H1 (cell line): Measurements from ENCODE around the gene MFAP5. TPM values are rescaled to one million over a fixed set of nuclear protein-coding genes. Genes with fewer than 3 reads are reported as not detected.

Experiments
- CTCF ChIA-PET: fragments of 300-600 bp; sonication (Branson Sonifier 250); formaldehyde crosslinking; loops from one replicate; lab custom pipeline; 2021; ENCODE audit not compliant: partially characterized antibody; lab: Charles Lee
- POLR2A ChIA-PET: fragments of 300-600 bp; sonication (Branson Sonifier 250); formaldehyde crosslinking; loops from one replicate; lab custom pipeline; 2021; ENCODE audit warnings: inconsistent platforms; ENCODE audit not compliant: partially characterized antibody; lab: Charles Lee
- DNase-seq, 2 experiments: peaks; one replicate each; pipeline versions ENCODE4 v3.0.0 to v3.0.0-alpha.2; 2010 to 2022; ENCODE audit warnings: low spot score in 2 of 2, low read depth in 1 of 2, mixed read lengths in 1 of 2
- FAIRE-seq: peaks from 2 replicates; lab custom pipeline; 2011; peaks lifted over from hg19 to GRCh38; lab: Jason Lieb, UNC
- H2AFZ ChIP-seq: 2 replicates; pipeline ENCODE4 v1.8.1; 2012; ENCODE audit warnings: low read length, inconsistent platforms
- H2AK5ac ChIP-seq: 2 replicates; pipeline ENCODE4 v1.6.1; 2013; ENCODE audit warnings: low read depth, low read length
- H2BK120ac ChIP-seq: replicated peaks from 2 replicates; pipeline ENCODE3; 2013; ENCODE audit warnings: low read depth, low read length, inconsistent platforms
- H2BK12ac ChIP-seq: 2 replicates; pipeline ENCODE4 v1.6.1; 2013; ENCODE audit warnings: low read depth, low read length
- H2BK15ac ChIP-seq: 2 replicates; pipeline ENCODE4 v1.6.1; 2013; ENCODE audit warnings: low read length
- H2BK20ac ChIP-seq: 2 replicates; pipeline ENCODE4 v1.6.1; 2013; ENCODE audit warnings: low read length
- H2BK5ac ChIP-seq: 2 replicates; pipeline ENCODE4 v1.6.1; 2013; ENCODE audit warnings: low read depth, low read length
- H3K14ac ChIP-seq: 2 replicates; pipeline ENCODE4 v1.6.1; 2013; ENCODE audit warnings: inconsistent platforms; ENCODE audit not compliant: insufficient read length
- H3K18ac ChIP-seq: 2 replicates; pipeline ENCODE4 v1.6.1; 2013; ENCODE audit warnings: low read length; ENCODE audit errors: extremely low read depth
- H3K23ac ChIP-seq: 2 replicates; pipeline ENCODE4 v1.6.1; 2013; ENCODE audit warnings: inconsistent platforms; ENCODE audit not compliant: insufficient read length
- H3K23me2 ChIP-seq: 2 replicates; pipeline ENCODE4 v1.6.1; 2013; ENCODE audit warnings: low read depth, low read length
- H3K27ac ChIP-seq: 2 replicates; pipeline ENCODE4 v1.6.1; 2011; ENCODE audit warnings: low read depth, low read length, inconsistent platforms
- H3K27me3 ChIP-seq, 4 experiments: replicated peaks in 1 of 4; 1 replicate in 1 of 4; 2 replicates in 3 of 4; pipeline versions ENCODE4 v1.6.1 to v1.8.1; 2011 to 2013; ENCODE audit warnings: low read length in 3 of 4, mild to moderate bottlenecking in 3 of 4, inconsistent platforms in 2 of 4, mixed read lengths in 2 of 4, moderate library complexity in 1 of 4; ENCODE audit not compliant: control insufficient read depth in 3 of 4, insufficient read depth in 3 of 4; ENCODE audit errors: extremely low read depth in 1 of 4
- H3K36me3 ChIP-seq, 4 experiments: 2 replicates each; pipeline versions ENCODE4 v1.6.1 to v1.8.1; 2011 to 2013; ENCODE audit warnings: mild to moderate bottlenecking in 4 of 4, low read length in 3 of 4, moderate library complexity in 2 of 4, control low read depth in 1 of 4, inconsistent platforms in 1 of 4; ENCODE audit not compliant: insufficient read depth in 4 of 4, control insufficient read depth in 2 of 4
- H3K4ac ChIP-seq: replicated peaks from 2 replicates; pipeline ENCODE3; 2013; ENCODE audit warnings: low read length, low read depth, mixed read lengths, inconsistent platforms; ENCODE audit not compliant: insufficient read length
- H3K4me1 ChIP-seq, 4 experiments: replicated peaks in 1 of 4; 1 replicate in 1 of 4; 2 replicates in 3 of 4; pipeline versions ENCODE4 v1.6.1 to v1.8.1; 2011 to 2013; ENCODE audit warnings: low read length in 3 of 4, inconsistent platforms in 2 of 4, mixed read lengths in 1 of 4; ENCODE audit not compliant: insufficient read depth in 4 of 4, control insufficient read depth in 3 of 4
- H3K4me2 ChIP-seq, 2 experiments: 2 replicates each; pipeline versions ENCODE4 v1.6.1 to v1.8.1; 2011 to 2013; ENCODE audit warnings: low read depth in 2 of 2, low read length in 2 of 2, control low read depth in 1 of 2, inconsistent platforms in 1 of 2, mild to moderate bottlenecking in 1 of 2; ENCODE audit not compliant: insufficient read depth in 1 of 2
- H3K4me3 ChIP-seq, 4 experiments: fragments of 200-600, 300-600 bp in 1 of 4; sonication (generic), shearing (Covaris generic), sonication (Bioruptor Twin) in 1 of 4; 2 replicates each; pipeline versions ENCODE4 v1.5.1 to v1.8.1; 2011 to 2016; ENCODE audit warnings: low read length in 4 of 4, low read depth in 3 of 4, control low read depth in 2 of 4, inconsistent platforms in 2 of 4, mild to moderate bottlenecking in 2 of 4, mixed read lengths in 1 of 4, moderate library complexity in 1 of 4; ENCODE audit not compliant: insufficient read depth in 2 of 4; ENCODE audit errors: extremely low read depth in 1 of 4
- H3K56ac ChIP-seq: replicated peaks from 2 replicates; pipeline ENCODE3; 2013; ENCODE audit warnings: low read depth, mild to moderate bottlenecking, mixed read lengths, low read length, inconsistent platforms; ENCODE audit not compliant: insufficient read length
- H3K79me1 ChIP-seq: 2 replicates; pipeline ENCODE4 v1.6.1; 2013; ENCODE audit warnings: low read depth, low read length, control low read depth
- H3K79me2 ChIP-seq, 2 experiments: 2 replicates each; pipeline versions ENCODE4 v1.6.1 to v1.8.1; 2012 to 2013; ENCODE audit warnings: low read length in 2 of 2, mild to moderate bottlenecking in 2 of 2, inconsistent platforms in 1 of 2; ENCODE audit not compliant: insufficient read depth in 2 of 2, control insufficient read depth in 1 of 2
- H3K9ac ChIP-seq, 4 experiments: replicated peaks in 1 of 4; 1 replicate in 1 of 4; 2 replicates in 3 of 4; pipeline versions ENCODE4 v1.6.1 to v1.8.1; 2011 to 2013; ENCODE audit warnings: low read depth in 3 of 4, low read length in 3 of 4, control low read depth in 2 of 4, mild to moderate bottlenecking in 2 of 4, moderate library complexity in 2 of 4, inconsistent platforms in 1 of 4; ENCODE audit errors: extremely low read depth in 1 of 4
- H3K9me3 ChIP-seq, 2 experiments: 2 replicates each; pipeline versions ENCODE4 v1.6.1 to v1.8.1; 2012 to 2013; ENCODE audit warnings: mild to moderate bottlenecking in 2 of 2, moderate library complexity in 2 of 2, control low read depth in 1 of 2, inconsistent platforms in 1 of 2, low read depth in 1 of 2, low read length in 1 of 2, mixed read lengths in 1 of 2; ENCODE audit not compliant: insufficient read depth in 2 of 2
- H4K20me1 ChIP-seq, 2 experiments: replicated peaks in 1 of 2; 2 replicates each; pipeline versions ENCODE3 to v1.8.1; 2011 to 2013; ENCODE audit warnings: inconsistent platforms in 2 of 2, low read length in 2 of 2, mild to moderate bottlenecking in 1 of 2; ENCODE audit not compliant: insufficient read depth in 2 of 2, control insufficient read depth in 1 of 2
- H4K5ac ChIP-seq: 2 replicates; pipeline ENCODE4 v1.6.1; 2013; ENCODE audit warnings: low read length, low read depth, mixed read lengths, inconsistent platforms; ENCODE audit not compliant: insufficient read length
- H4K8ac ChIP-seq: 2 replicates; pipeline ENCODE4 v1.8.0; 2013; ENCODE audit warnings: mild to moderate bottlenecking, moderate library complexity, low read length, inconsistent platforms; ENCODE audit not compliant: insufficient read depth; ENCODE audit errors: extremely low read depth
- H4K91ac ChIP-seq: replicated peaks from 2 replicates; pipeline ENCODE3; 2013; ENCODE audit warnings: low read length, mixed read lengths, inconsistent platforms; ENCODE audit not compliant: insufficient read length
- CREB1 ChIP-seq: IDR thresholded peaks from 2 replicates; pipeline ENCODE4 v1.6.1; 2012; ENCODE audit warnings: inconsistent platforms
- CTBP2 ChIP-seq: IDR thresholded peaks from 2 replicates; pipeline ENCODE4 v1.7.0; 2011; ENCODE audit warnings: borderline replicate concordance, mild to moderate bottlenecking, moderate library complexity, mixed read lengths, low read length; ENCODE audit not compliant: insufficient read depth, insufficient read length
- EZH2 ChIP-seq: fragments of 200-600 bp; sonication (generic); IDR thresholded peaks from 2 replicates; pipeline ENCODE4 v1.7.1; 2012; ENCODE audit warnings: low read depth, mild to moderate bottlenecking, moderate library complexity, low read length, inconsistent platforms; ENCODE audit not compliant: severe bottlenecking
- HDAC6 ChIP-seq: IDR thresholded peaks from one replicate; pipeline ENCODE4 v1.7.1; 2012; ENCODE audit warnings: low read depth, mild to moderate bottlenecking, inconsistent platforms, low read length, moderate library complexity
- JUN ChIP-seq: IDR thresholded peaks from 2 replicates; pipeline ENCODE4 v1.6.1; 2011; ENCODE audit warnings: low read depth, mild to moderate bottlenecking, improper control_type of control experiment, low read length
- POLR2A ChIP-seq, 2 experiments: IDR thresholded peaks; 1 replicate in 1 of 2; 2 replicates in 1 of 2; pipeline ENCODE4 v1.6.1; 2011; ENCODE audit warnings: low read depth in 2 of 2, low read length in 2 of 2, mild to moderate bottlenecking in 2 of 2; ENCODE audit errors: control extremely low read depth in 1 of 2
- POU5F1 ChIP-seq: IDR thresholded peaks from 2 replicates; pipeline ENCODE4 v1.6.1; 2011; ENCODE audit warnings: low read depth, mild to moderate bottlenecking, low read length, moderate library complexity
- RXRA ChIP-seq: IDR thresholded peaks from 2 replicates; pipeline ENCODE4 v1.6.1; 2011; ENCODE audit warnings: low read depth, mild to moderate bottlenecking, low read length, moderate library complexity; ENCODE audit not compliant: insufficient read depth
- SIRT6 ChIP-seq: IDR thresholded peaks from one replicate; pipeline ENCODE4 v1.7.1; 2012; ENCODE audit warnings: low read length, inconsistent platforms
- TCF12 ChIP-seq: IDR thresholded peaks from 2 replicates; pipeline ENCODE4 v1.6.1; 2011; ENCODE audit warnings: low read depth, mild to moderate bottlenecking, low read length
- WGBS, 2 experiments: shearing (Covaris generic) in 1 of 2; methylation state at CpG; one replicate each; pipeline versions ENCODE4 v1.1.6 to v1.1.7; 2013 to 2015; ENCODE audit warnings: low lambda C conversion rate in 2 of 2, mixed read lengths in 2 of 2, inconsistent platforms in 1 of 2, low coverage in 1 of 2, missing lambda C conversion rate in 1 of 2; ENCODE audit not compliant: insufficient replicate concordance in 2 of 2, insufficient coverage in 1 of 2, insufficient read length in 1 of 2; ENCODE audit errors: extremely low coverage in 1 of 2, missing lambda C conversion rate in 1 of 2; 5-methylcytosine and 5-hydroxymethylcytosine counted together
- polyA plus RNA-seq, 7 experiments: library from polyadenylated mRNA; depleted of rRNA in 3 of 7; stranded (reverse) in 5 of 7; unstranded in 2 of 7; fragments of >200 nt in 5 of 7; fragments of 200-250 nt in 2 of 7; gene quantifications; 1 replicate in 5 of 7; 2 replicates in 1 of 7; 4 replicates in 1 of 7; pipeline versions ENCODE4 v1.2.1 to v1.2.3, GENCODE V29; 2011 to 2013; ENCODE audit warnings: missing spikeins in 2 of 7, mixed read lengths in 2 of 7
- total RNA-seq: library from RNA; stranded (reverse); fragmentation: NEBNext Ultra II Directional; extraction: Animal tissue kit (Norgen Biotek cat#: 25700); gene quantifications from 2 replicates; pipeline ENCODE4 v1.2.1, GENCODE V29; 2021
- TF ChIP-seq, protein P1 (sequence below), 3 experiments: IDR thresholded peaks; 1 replicate in 2 of 3; 2 replicates in 1 of 3; pipeline versions ENCODE4 v1.5.1 to v1.6.1; 2011; ENCODE audit warnings: low read length in 3 of 3, mild to moderate bottlenecking in 3 of 3, inconsistent platforms in 2 of 3, low read depth in 1 of 3, moderate library complexity in 1 of 3; ENCODE audit not compliant: insufficient read depth in 1 of 3; ENCODE audit errors: control extremely low read depth in 1 of 3

MFAP5 gene
- total and polyA plus RNA-seq, 2 of the 8 experiments (the other 6 are each of a cell fraction or from before 2014, with no cell fraction given): 0.60 to 0.86 TPM

DNA sequence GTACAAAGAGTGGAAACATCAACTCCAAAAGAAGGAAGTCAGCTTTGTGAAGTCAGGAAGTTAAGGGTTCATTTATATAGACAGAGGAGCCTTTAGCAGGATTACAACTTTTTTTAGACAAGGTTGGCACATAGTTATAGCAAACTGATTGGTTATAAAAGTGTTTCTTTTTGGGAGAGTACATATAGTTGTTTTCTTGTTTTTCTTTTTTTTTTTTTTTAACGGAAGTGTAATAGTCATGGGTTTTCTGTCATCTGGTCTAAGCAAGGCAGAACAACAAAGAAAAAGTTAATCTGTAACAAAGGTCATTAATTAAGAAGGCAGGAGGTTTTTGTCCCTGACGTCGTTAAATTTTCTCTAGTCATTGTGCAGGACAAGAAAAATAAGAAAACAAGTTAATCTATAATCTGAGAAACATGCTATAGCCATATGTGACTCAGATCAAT, 13.0 kb upstream of the MFAP5 start:
- H3K79me2 ChIP-seq: no peaks in the 10 kb centered on the region
- H4K8ac ChIP-seq: no peak overlapping the region
- no peaks in the 10 kb centered on the region for H3K79me1 ChIP-seq
- no peak overlapping the region for H3K14ac ChIP-seq
- no peak for FAIRE-seq
- H3K36me3 ChIP-seq: no peaks in the 10 kb centered on the region
- WGBS, 2 experiments: 91% methylated on average over 3 of the region's 3 CpGs; no CpG with 5 or more reads in 1 of the 2 experiments
- H2BK12ac ChIP-seq: no peak overlapping the region
- H2AFZ ChIP-seq: no peak overlapping the region
- H3K4ac ChIP-seq: no peak overlapping the region
- no peaks in the 10 kb centered on the region for H4K20me1 ChIP-seq
- peaks cover 0 to 3% of the 10 kb centered on the region in 2 experiments; a peak in 1 of 4 replicates for H3K9me3 ChIP-seq
- H3K4me3 ChIP-seq: no peak overlapping the region
- H3K27ac ChIP-seq: no peak overlapping the region
- no peak overlapping the region for H2BK20ac ChIP-seq
- no peak overlapping the region for H4K5ac ChIP-seq
- no peak overlapping the region for H3K23ac ChIP-seq
- no peak overlapping the region for H3K4me2 ChIP-seq
- no peak overlapping the region for H3K18ac ChIP-seq
- CTCF ChIA-PET: interaction anchor here (0.8 to 2.8 kb wide), 6 partner anchors 18 to 149 kb away, joined by 3 to 15 read pairs (median 4); no protein-coding TSS in a partner anchor
- DNase-seq: no peak
- no peak overlapping the region for H4K91ac ChIP-seq
- H3K9ac ChIP-seq: no peak overlapping the region
- no peak overlapping the region for H2AK5ac ChIP-seq
- no peak overlapping the region for H2BK120ac ChIP-seq
- H2BK5ac ChIP-seq: no peak overlapping the region
- H3K56ac ChIP-seq: no peak overlapping the region
- no peaks in the 10 kb centered on the region; the same call in 1 of the 2 replicates for H3K23me2 ChIP-seq
- POLR2A ChIA-PET: interaction anchor here (1.0 to 1.1 kb wide), 2 partner anchors 9 to 263 kb away, joined by 3 read pairs; no protein-coding TSS in a partner anchor
- H2BK15ac ChIP-seq: no peak overlapping the region
- peaks cover 0 to 4% (median 0%) of the 10 kb centered on the region in 4 experiments; a peak in 1 of 7 replicates for H3K4me1 ChIP-seq
- H3K27me3 ChIP-seq: no peaks in the 10 kb centered on the region
- TF ChIP-seq CREB1 (no peak), SIRT6 (no peak), CTBP2 (no peak), POU5F1 (no peak), EZH2 (no peak), RXRA (no peak), POLR2A (IDR thresholded peaks at IDR 0.05; ENCODE audit: control extremely low read depth in 1 of 2, low read depth in 2 of 2, low read length in 2 of 2) (no peak), TCF12 (no peak), HDAC6 (no peak), JUN (no peak)
- TF ChIP-seq, protein P1, sequence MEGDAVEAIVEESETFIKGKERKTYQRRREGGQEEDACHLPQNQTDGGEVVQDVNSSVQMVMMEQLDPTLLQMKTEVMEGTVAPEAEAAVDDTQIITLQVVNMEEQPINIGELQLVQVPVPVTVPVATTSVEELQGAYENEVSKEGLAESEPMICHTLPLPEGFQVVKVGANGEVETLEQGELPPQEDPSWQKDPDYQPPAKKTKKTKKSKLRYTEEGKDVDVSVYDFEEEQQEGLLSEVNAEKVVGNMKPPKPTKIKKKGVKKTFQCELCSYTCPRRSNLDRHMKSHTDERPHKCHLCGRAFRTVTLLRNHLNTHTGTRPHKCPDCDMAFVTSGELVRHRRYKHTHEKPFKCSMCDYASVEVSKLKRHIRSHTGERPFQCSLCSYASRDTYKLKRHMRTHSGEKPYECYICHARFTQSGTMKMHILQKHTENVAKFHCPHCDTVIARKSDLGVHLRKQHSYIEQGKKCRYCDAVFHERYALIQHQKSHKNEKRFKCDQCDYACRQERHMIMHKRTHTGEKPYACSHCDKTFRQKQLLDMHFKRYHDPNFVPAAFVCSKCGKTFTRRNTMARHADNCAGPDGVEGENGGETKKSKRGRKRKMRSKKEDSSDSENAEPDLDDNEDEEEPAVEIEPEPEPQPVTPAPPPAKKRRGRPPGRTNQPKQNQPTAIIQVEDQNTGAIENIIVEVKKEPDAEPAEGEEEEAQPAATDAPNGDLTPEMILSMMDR (IDR thresholded peaks at IDR 0.05; ENCODE audit: control extremely low read depth in 1 of 3, insufficient read depth in 1 of 3, low read depth in 1 of 3, low read length in 3 of 3): no peak
